Measurements from ENCODE around the gene PIGB.

The PIGB gene

DNA sequence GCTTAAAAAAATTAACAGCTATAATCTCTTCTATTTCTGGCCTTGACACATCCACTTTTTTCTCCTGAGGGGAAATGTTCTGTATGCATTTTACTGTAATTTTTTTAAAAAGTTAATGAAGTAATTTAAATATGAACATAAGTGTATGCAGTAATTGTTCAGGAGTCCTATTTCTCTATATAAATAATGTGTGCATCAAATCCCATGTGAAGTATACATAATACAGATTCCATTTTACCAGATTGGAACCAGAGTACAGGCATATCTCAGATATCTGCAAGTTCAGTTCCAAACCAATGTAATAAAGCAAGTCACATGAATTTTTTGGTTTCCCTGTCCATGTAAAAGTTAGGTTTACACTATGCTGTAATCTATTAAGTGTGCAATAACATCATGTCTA lies 62.6 kb downstream of the PIGB start:
- TF ChIP-seq, protein P1, sequence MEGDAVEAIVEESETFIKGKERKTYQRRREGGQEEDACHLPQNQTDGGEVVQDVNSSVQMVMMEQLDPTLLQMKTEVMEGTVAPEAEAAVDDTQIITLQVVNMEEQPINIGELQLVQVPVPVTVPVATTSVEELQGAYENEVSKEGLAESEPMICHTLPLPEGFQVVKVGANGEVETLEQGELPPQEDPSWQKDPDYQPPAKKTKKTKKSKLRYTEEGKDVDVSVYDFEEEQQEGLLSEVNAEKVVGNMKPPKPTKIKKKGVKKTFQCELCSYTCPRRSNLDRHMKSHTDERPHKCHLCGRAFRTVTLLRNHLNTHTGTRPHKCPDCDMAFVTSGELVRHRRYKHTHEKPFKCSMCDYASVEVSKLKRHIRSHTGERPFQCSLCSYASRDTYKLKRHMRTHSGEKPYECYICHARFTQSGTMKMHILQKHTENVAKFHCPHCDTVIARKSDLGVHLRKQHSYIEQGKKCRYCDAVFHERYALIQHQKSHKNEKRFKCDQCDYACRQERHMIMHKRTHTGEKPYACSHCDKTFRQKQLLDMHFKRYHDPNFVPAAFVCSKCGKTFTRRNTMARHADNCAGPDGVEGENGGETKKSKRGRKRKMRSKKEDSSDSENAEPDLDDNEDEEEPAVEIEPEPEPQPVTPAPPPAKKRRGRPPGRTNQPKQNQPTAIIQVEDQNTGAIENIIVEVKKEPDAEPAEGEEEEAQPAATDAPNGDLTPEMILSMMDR (IDR thresholded peaks at IDR 0.05; ENCODE audit: low read depth, low read length) = no peak
- TF ChIP-seq EZH2phosphoT487 (IDR thresholded peaks at IDR 0.05; ENCODE audit: low read depth) = no peak
- Histone ChIP-seq H3K27ac (ENCODE audit: low read length) (no peak overlapping the region), H3K36me3 (replicated peaks; ENCODE audit: low read depth, low read length) (no peaks in the 10 kb centered on the region), H4K20me1 (ENCODE audit: insufficient read depth, low read length) (no peaks in the 10 kb centered on the region), H3K4me3 (ENCODE audit: low read length) (no peak overlapping the region), H3K9me3 (ENCODE audit: insufficient read depth, low read length) (no peaks in the 10 kb centered on the region), H3K27me3 (ENCODE audit: low read depth, low read length) (no peaks in the 10 kb centered on the region), H2AFZ (ENCODE audit: low read depth, low read length) (no peak overlapping the region), H3K4me1 (ENCODE audit: low read length) (no peaks in the 10 kb centered on the region), H3K79me2 (ENCODE audit: low read length) (no peaks in the 10 kb centered on the region), H3K9ac (ENCODE audit: low read length) (no peak overlapping the region), H3K4me2 (ENCODE audit: low read length) (no peak overlapping the region)

DNA sequence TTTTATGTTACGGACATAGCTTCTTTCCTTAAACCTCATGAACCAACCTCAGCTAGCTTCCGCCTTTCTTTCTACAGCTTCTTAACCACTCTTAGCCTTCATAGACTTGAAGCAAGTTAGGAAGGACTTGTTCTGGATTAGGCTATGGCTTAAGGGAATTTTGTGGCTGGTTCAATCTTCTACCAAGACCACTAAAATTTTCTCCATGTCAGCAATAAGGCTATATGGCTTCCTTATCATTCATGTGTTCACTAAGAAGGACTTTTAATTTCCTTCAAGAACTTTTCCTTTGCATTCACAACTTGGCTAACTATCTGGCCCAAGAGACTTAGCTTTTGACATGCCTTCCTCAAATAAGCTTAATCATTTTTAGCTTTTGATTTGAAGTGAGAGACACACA lies 64.7 kb downstream of the PIGB start:
- Histone ChIP-seq H3K4me1 (ENCODE audit: low read length) (no peaks in the 10 kb centered on the region), H3K27me3 (ENCODE audit: low read depth, low read length) (no peaks in the 10 kb centered on the region), H3K4me2 (ENCODE audit: low read length) (no peak overlapping the region), H3K36me3 (replicated peaks; ENCODE audit: low read depth, low read length) (no peaks in the 10 kb centered on the region), H4K20me1 (ENCODE audit: insufficient read depth, low read length) (no peaks in the 10 kb centered on the region), H3K27ac (ENCODE audit: low read length) (no peak overlapping the region), H3K79me2 (ENCODE audit: low read length) (no peaks in the 10 kb centered on the region), H3K4me3 (ENCODE audit: low read length) (no peak overlapping the region), H3K9ac (ENCODE audit: low read length) (no peak overlapping the region), H2AFZ (ENCODE audit: low read depth, low read length) (no peak overlapping the region), H3K9me3 (ENCODE audit: insufficient read depth, low read length) (no peaks in the 10 kb centered on the region)
- TF ChIP-seq, protein P1 (IDR thresholded peaks at IDR 0.05; ENCODE audit: low read depth, low read length) = no peak
- TF ChIP-seq EZH2phosphoT487 (IDR thresholded peaks at IDR 0.05; ENCODE audit: low read depth) = no peak

DNA sequence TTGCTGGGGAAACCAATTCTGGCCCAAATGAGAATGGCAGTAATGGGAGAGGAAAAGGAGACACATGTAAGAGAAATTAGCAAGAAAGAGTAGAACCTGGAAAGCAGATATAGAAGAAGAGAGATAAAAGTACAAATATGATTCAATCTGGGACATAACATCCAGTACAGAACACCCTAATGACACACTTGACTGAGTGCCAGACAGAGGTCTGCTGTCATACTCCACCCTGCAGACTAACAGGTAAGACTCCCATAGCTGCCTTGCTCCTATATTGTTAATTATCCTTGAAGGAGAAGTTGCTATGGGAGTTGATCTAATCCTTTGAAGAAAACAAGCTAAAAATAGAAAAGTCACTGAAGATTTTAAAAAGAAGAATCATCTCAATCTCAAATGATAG lies 68.0 kb downstream of the PIGB start:
- TF ChIP-seq EZH2phosphoT487 (IDR thresholded peaks at IDR 0.05; ENCODE audit: low read depth) = no peak
- TF ChIP-seq, protein P1 (IDR thresholded peaks at IDR 0.05; ENCODE audit: low read depth, low read length) = no peak
- Histone ChIP-seq H2AFZ (ENCODE audit: low read depth, low read length) (no peak overlapping the region), H3K36me3 (replicated peaks; ENCODE audit: low read depth, low read length) (no peaks in the 10 kb centered on the region), H3K9me3 (ENCODE audit: insufficient read depth, low read length) (no peaks in the 10 kb centered on the region), H3K4me3 (ENCODE audit: low read length) (no peak overlapping the region), H3K9ac (ENCODE audit: low read length) (no peak overlapping the region), H3K27me3 (ENCODE audit: low read depth, low read length) (no peaks in the 10 kb centered on the region), H3K79me2 (ENCODE audit: low read length) (no peaks in the 10 kb centered on the region), H3K27ac (ENCODE audit: low read length) (no peak overlapping the region), H3K4me2 (ENCODE audit: low read length) (no peak overlapping the region), H4K20me1 (ENCODE audit: insufficient read depth, low read length) (no peaks in the 10 kb centered on the region), H3K4me1 (ENCODE audit: low read length) (no peaks in the 10 kb centered on the region)

DNA sequence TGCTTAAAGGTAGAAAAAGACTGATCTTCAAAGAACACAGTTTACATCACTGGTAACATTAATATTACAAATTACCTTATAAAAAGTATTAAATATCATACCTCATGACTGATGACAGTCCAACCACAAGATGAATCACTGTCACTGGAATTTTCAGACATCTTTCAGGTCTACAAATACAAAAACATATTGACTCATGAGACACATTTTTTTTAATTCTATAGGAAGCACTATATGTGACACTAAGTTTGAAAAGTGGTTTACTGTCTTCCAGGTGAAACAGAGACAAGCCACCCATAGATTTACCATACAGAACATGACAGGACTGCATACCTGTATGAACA lies 70.2 kb downstream of the PIGB start:
- no peak overlapping the region for H3K4me2 ChIP-seq (ENCODE audit: low read length)
- no peaks in the 10 kb centered on the region for H4K20me1 ChIP-seq (ENCODE audit: insufficient read depth, low read length)
- H2AFZ ChIP-seq (ENCODE audit: low read depth, low read length) = no peak overlapping the region
- TF ChIP-seq, protein P1 (IDR thresholded peaks at IDR 0.05; ENCODE audit: low read depth, low read length) = no peak
- no peak for TF ChIP-seq EZH2phosphoT487 (IDR thresholded peaks at IDR 0.05; ENCODE audit: low read depth)
- H3K36me3 ChIP-seq (replicated peaks; ENCODE audit: low read depth, low read length) = no peaks in the 10 kb centered on the region
- H3K27me3 ChIP-seq (ENCODE audit: low read depth, low read length) = no peaks in the 10 kb centered on the region
- no peaks in the 10 kb centered on the region for H3K79me2 ChIP-seq (ENCODE audit: low read length)
- no peaks in the 10 kb centered on the region for H3K4me1 ChIP-seq (ENCODE audit: low read length)
- H3K9ac ChIP-seq (ENCODE audit: low read length) = no peak overlapping the region
- no peak overlapping the region for H3K27ac ChIP-seq (ENCODE audit: low read length)
- no peak overlapping the region for H3K4me3 ChIP-seq (ENCODE audit: low read length)
- H3K9me3 ChIP-seq (ENCODE audit: insufficient read depth, low read length) = no peaks in the 10 kb centered on the region
